HFF-Myc (cell line): ENCODE measurements around the gene DHRS3.

Experiments used
- DNase-seq: peaks from one replicate; pipeline ENCODE4 v3.0.0-alpha.2; 2011; ENCODE audit warnings: low read depth; ENCODE audit errors: extremely low read depth
- H3K4me3 ChIP-seq: replicated peaks from 2 replicates; pipeline ENCODE4 v1.5.1; 2011; ENCODE audit warnings: low read depth, mild to moderate bottlenecking, control low read depth, low read length
- CTCF ChIP-seq: IDR thresholded peaks from 2 replicates; pipeline ENCODE4 v1.5.1; 2012; ENCODE audit warnings: mild to moderate bottlenecking, low read depth, low read length, control low read depth; ENCODE audit errors: missing control alignments

Gene DHRS3

GRCh38 chr1:12562955-12563576, 54.9 kb downstream of the DHRS3 start:
- no peak for DNase-seq
- H3K4me3 ChIP-seq: no peak overlapping the region
- TF ChIP-seq CTCF: no peak

GRCh38 chr1:12561121-12561520, 56.9 kb downstream of the DHRS3 start:
- TF ChIP-seq CTCF: no peak
- H3K4me3 ChIP-seq: no peak overlapping the region
- DNase-seq: no peak

- DNase-seq: no peak
- H3K4me3 ChIP-seq: no peak overlapping the region
Observed at GRCh38 chr1:12556957-12557935, 60.8 kb downstream of the DHRS3 start.

GRCh38 chr1:12556368-12556930, 61.6 kb downstream of the DHRS3 start:
- no peak for TF ChIP-seq CTCF
- H3K4me3 ChIP-seq: no peak overlapping the region
- DNase-seq: no peak

More at GRCh38 chr1:12556957-12557935, 60.8 kb downstream of the DHRS3 start:
- no peak for TF ChIP-seq CTCF

GRCh38 chr1:12555411-12556367, 62.3 kb downstream of the DHRS3 start:
- TF ChIP-seq CTCF: no peak
- no peak for DNase-seq
- no peak overlapping the region for H3K4me3 ChIP-seq
